Loucy (cell line): ENCODE measurements around the gene PCSK2.

Experiments used
- CTCF ChIP-seq: fragments of 200-600 bp; sonication (generic); conservative IDR thresholded peaks from 2 replicates; pipeline ENCODE4 v1.5.1; 2014; ENCODE audit warnings: mild to moderate bottlenecking, antibody characterized with exemption, low read length
- EZH2phosphoT487 ChIP-seq: fragments of 200-600 bp; IDR thresholded peaks from 2 replicates; pipeline ENCODE4 v1.6.1; 2018; ENCODE audit warnings: antibody characterized with exemption, mild to moderate bottlenecking, moderate library complexity, borderline replicate concordance

GRCh38 chr20:17210983-17211382, 15.9 kb upstream of the PCSK2 start:
- TF ChIP-seq CTCF = no peak
- TF ChIP-seq EZH2phosphoT487 = no peak
